Myocyte (in vitro differentiated cells): ENCODE results near the gene THNSL1. TPM values are rescaled to one million over a fixed set of nuclear protein-coding genes. Genes with fewer than 3 reads are reported as not detected.
"Not testable (repeated sequence)": the region's sequence is repeated elsewhere in the genome, so short reads cannot be mapped to it uniquely, and the experiment has no call there.

Experiments used
- DNase-seq: peaks from one replicate; pipeline ENCODE4 v3.0.0-alpha.2; 2012; ENCODE audit warnings: low read depth
- polyA plus RNA-seq: library from polyadenylated mRNA; unstranded; fragments of >200 nt; gene quantifications from one replicate; pipeline ENCODE4 v1.2.1, GENCODE V29; 2012; ENCODE audit warnings: missing spikeins
- total RNA-seq: library from RNA; depleted of rRNA; stranded (reverse); fragments of >200 nt; gene quantifications from 2 replicates; pipeline ENCODE4 v1.2.3, GENCODE V29; 2014

Gene THNSL1, protein sequence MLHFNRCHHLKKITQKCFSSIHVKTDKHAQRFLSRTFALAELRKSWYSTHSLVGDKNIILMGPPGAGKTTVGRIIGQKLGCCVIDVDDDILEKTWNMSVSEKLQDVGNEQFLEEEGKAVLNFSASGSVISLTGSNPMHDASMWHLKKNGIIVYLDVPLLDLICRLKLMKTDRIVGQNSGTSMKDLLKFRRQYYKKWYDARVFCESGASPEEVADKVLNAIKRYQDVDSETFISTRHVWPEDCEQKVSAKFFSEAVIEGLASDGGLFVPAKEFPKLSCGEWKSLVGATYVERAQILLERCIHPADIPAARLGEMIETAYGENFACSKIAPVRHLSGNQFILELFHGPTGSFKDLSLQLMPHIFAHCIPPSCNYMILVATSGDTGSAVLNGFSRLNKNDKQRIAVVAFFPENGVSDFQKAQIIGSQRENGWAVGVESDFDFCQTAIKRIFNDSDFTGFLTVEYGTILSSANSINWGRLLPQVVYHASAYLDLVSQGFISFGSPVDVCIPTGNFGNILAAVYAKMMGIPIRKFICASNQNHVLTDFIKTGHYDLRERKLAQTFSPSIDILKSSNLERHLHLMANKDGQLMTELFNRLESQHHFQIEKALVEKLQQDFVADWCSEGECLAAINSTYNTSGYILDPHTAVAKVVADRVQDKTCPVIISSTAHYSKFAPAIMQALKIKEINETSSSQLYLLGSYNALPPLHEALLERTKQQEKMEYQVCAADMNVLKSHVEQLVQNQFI
- total RNA-seq, result 5.4 TPM in 2 replicates
- polyA plus RNA-seq, result 3.1 TPM

DNA sequence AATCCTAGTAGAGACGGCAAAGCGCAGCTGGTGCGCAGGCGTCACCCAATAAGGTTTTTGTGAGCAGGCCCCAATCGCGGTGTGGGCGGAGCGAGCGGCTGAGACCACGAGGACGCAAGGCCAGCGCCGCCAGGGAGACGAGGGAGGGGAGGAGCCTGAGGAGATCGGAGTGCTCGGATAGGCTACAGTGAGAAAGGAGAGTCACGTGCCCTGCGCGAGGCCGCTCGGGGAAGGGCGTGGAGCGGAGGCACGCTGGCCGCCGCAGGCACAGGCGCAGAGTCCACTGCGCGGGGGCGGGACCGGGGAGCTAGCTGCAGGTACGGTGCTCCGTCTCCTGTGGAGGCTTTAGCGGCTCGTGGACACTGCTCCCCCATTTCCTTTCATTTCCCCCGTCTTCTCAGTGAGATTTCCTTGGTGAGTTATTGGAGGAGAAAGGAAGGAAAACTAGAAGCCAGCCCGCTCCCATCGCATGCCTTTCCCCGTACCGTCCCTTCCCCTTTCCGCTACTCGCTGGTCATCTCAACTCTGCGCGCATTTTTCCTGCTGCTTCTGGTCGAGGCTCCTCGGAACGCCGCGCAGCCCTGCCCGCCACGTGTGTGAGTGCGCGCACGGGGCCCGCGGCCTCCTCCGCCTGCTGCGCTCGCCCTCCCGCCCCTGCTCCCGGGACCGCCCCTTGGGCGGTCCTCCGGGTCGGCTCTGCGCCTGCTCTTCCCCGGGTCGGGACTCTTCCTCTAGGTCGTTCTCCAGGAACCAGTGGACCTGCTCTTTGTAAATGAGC is at the start of gene THNSL1:
TSS of gene THNSL1 (plus strand) at position 237 of the 778 bp plus-strand sequence. CDS start 6,612 bp downstream, outside the sequence.
- DNase-seq, result peak; percentile 100

DNA sequence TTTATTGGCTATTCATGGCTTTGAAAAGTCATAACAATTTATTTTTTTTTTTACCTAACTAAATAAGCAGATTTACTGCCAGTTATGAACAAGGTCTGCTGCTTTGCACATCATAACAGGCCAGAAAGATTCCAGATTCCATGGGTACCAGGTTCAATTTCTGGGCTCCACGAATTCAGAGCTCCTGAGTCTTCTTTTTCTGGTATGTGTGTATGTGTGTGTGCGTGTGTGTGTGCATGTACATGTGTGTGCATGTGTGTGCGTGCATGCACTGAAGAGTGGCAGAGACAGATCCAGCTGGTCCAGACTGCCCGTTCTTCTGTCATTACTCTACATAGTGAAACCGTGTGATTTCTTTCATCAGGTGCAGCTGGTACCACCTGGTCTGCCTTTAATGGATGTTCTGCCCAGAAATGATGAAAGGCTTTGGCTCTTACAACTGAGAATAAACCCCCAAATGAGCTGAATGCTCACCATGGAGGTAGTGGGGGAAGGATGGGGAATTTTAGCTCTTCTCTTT is 49.4 kb upstream of the THNSL1 start:
- DNase-seq, result no peak

DNA sequence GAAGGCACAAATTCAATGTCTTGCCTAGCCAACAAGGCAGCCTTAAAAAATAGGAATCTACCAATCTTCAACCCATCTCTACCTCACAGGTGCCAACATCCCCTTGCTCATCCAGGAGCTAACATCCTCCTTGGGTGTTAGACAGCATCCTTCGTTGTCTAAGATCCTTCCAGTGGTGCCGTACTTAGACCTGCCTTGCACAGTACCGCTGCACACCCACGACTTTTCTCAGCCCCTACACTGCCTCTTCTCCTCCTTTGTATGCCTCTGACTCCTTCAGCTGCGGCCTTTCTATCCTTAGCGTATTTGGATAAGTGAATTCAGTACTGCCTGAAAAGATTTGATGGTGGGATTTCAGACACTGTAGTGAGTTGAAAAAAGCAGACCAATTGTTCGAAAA is 48.1 kb upstream of the THNSL1 start:
- no peak for DNase-seq

DNA sequence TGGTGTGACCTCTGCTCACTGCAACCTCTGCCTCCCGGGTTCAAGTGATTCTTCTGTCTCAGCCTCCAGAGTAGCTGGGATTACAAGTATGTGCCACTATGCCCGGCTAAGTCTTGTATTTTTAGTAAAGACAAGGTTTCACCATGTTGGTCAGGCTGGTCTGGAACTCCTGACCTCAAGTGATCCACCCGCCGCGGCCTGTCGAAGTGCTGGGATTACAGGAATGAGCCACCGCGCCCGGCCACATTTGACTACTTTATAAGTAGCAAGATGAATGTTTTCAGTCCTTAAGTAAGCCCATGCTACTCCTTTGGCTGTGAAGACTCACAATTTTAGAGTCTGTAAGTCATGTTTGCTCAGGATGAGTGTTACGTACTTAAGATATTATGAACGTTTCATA is 47.5 kb upstream of the THNSL1 start:
- DNase-seq, result not testable (repeated sequence)

DNA sequence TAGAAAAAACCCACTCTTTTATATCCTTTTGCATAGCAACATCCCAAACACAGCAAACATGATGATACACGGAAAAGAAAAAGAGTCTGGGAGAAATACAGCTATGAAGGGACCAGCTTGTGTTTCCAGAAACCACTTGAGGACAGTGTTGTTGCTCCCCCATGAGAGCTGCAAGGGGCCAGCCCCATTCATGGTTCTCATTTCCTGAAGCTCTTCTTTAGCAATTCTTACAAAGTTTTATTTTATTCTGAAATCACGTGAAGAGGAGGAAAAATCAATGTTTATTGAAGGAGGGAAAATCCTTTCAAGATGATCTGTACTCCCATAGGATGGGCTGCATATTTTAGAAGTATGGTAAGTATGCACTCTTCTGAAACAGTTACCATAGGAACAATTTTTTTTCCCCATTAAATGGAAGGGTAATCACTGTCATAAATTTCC is 46.6 kb upstream of the THNSL1 start:
- no peak for DNase-seq

DNA sequence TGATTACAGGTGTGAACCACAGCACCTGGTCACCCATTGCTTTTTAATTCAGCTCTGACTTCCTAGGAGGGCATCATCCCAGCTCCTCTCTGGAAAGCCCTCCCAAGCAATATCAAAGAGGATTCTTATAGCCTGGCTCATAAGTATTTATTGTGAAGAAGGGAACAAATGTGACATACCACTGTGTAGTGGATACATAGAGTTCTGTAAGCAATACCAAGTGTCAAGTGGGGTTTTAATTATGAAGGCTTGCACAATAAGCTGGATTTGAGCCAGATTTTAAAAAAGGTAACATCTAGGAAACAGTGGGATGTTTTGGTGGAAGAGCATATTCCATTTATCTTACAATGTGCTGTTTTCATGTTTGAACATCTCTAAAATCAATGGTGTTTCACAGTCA is 45.0 kb upstream of the THNSL1 start:
- no peak for DNase-seq

DNA sequence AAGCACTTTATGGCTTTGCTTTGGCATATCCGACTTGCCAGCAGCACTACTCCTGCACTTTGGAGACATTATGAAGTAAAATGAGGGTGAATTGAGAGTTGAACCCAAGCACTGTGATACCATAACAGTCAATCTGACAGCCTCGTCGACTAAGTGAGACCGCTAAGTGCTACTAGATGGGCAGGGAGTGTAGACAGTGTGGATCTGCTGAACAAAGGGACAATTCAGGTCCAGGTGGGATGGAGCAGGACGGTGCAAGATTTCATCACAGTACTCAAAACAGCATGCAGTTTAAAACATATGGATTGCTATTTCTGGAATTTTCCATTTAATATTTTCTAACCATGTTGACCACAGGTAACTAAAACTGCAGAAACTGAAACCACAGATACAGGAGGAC is 43.2 kb upstream of the THNSL1 start:
- DNase-seq, result no peak

DNA sequence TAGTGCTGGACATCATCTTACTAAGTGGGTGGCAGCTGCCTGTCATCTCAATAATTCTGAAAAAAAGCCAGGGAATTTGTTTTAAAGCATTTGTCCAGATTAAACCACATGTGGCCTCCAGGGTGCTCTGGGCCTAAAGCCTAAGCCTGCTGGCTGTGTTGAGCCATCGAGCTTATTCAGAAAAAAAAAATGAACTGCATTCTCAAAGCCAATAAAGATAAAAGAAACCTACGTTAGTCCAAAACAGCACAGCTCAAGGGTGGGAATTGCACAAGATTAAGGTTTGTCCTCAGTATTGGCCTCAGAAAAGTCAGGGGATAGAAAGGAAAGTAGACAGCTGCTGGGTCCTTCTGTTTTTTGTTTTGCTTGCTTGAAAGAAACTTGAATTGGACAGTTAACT is 41.4 kb upstream of the THNSL1 start:
- peak; percentile 67 for DNase-seq

DNA sequence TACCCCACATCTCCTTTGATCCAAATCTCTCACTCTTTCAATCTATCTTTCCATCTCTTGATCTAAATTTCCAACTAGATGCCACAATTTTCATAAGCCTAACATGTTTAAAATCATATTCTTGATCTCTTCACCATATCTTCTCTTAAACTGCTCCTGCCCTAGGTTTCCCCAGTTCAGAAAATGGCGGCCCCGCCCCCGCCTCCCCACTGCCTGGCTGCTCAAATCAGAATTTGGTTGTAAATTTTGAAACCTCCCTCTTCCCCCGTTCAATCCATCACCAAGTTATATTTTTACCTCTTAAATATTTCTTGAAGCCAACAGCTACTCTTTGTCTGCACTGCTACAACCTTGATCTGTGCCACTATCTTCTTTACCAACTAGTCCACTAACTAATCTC is 36.7 kb upstream of the THNSL1 start:
- DNase-seq, result no peak

DNA sequence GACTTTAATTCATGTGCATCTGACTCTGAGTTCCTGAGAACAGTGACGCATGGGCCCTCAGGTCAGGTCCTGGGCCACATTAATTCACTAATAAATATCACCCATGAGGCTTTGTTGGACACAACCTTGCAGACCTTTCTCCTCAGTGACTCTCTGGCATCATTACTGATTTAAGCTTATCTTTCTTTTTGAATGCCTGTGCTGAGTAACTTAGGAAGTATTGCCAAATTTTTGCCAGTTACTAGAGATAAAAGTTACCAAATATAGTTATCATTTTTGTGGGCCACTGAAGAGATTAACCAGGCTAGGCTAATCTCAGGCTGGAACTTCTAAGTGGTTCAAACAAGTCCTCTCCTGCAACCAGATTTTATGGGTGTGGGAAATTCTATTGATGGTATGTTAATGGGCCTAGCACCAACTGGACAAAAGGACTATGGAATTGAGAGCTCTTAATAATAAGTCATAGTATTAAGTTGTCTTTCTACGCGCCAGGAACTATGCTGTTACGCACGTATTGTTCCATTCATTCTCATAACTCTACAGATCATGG is 35.2 kb upstream of the THNSL1 start:
- no peak for DNase-seq

DNA sequence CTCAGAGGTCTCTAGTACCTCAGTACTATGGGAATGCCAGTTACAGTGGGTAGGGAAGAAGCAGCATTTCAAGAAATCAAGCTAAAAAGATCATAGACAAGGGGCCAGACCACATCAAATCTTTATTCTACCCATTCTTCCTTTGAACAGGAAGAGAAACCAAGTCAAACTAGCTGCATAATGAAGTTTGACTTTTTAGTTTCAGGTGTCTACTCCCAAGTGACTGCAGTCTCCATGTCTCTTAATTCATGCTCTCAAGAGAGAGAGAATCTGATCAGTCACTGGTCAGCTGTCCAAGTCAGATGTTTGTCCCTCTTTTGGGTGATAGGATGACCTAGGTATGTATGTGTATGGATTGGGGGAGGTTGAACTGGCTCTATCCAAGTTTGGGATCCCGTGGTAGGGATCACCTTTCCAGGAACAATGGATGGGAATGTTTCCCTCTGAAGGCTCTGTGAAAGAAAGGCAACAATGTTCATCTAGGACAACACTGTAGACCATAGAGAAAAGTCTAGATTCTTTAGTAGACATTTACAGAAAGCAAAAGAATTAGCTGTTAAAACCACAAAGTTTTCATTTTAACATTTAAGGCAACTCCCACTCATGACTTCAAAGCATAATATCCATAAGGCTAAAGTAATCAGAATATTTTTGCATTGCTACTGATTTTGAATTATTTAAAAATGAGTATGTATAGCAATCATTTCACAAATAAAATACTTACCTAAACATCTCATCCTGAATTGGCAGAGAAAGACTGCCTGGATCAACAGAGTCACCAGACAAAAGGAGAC is 33.9 kb upstream of the THNSL1 start:
- DNase-seq, result no peak

DNA sequence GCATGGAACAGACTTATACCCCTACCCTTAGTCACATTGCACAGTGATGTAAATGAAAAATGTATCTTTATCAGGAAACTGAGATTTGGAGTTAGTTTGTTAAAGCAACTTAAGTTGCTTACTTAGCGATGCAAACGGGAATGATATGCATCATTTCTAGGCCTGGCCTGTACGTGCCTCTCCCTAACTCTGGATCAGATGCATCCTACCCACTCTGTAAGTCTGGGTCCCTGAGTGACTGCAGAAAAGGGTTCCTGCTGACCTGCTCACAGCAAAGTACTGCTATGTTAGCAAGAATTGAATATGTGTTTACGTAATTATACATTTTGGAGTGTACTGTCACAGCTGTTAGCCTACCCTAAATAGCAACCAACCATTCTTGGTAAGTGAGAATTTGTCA is 33.3 kb upstream of the THNSL1 start:
- no peak for DNase-seq

DNA sequence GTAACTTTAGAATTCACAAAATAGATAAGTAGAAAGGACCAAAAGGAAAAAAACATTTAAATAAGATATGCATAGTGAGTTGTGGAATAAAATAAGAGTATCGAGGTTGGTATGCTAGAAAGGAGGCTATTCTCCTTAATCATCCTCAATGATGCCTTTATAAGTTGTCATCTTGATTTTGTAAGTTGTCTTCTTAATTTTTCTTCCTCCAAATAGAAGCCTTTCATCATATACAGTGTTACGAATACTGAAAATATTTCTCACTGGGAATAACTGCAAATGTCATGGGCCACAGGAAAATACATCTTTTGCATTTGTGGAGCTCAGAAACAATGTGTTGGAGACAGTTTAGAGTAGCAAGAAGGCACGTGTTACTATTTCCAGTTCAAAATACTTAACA is 32.5 kb upstream of the THNSL1 start:
- DNase-seq, result no peak

DNA sequence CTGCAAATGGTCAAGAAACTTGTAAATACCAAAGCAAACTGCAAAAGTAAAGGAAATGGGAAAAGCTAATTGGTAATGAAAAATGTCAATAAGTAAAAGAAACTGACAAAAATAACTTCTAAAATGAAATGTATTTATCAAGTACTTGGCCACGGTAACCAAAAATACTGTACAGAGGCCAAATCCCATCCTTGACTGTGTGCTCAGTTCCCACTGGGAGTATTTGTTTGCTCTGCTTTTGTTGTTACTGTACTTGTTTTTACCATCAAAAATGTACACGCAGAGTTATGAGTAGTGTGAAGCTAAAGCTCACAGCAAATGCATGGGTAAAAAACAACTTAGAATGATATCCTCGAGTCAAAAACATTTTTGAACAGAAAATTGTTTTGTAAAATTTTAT is 31.5 kb upstream of the THNSL1 start:
- no peak for DNase-seq

DNA sequence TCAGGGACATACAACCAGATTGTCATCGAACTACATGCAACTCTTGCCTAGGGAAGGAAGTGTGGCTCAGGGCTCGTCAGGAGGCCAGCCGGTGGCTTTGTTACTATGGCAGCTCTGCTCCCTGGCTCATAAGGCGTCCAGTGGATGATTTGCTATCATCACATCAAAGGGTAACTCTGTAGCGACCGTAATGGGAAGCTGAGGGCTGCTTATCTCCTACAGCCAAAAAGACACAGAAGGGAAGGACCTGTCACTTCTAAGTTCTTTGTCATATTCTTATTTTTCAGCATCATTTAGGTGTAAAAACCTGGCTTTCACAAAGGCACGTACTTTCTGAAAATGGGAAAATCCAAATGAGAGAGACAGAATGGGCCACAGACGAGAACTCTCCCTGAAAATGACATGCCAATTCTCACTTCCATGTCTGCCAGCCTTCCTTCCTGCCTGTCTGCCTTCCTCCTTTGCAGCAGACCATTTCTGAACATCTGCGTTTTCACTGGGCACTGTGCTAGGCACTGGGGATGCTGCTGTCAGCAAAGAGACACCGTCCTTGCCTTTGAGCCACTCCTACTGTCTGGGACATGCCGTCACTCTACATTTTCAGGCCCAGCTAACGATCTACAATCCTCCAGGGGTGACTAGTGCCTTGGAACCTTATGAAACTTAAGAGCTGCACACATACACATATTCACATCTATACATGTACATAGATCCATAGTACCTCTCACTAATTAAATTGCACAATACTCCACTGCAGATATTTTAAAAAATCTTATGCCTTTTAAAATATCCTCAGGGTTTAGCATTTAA is 27.4 kb upstream of the THNSL1 start:
- no peak for DNase-seq

DNA sequence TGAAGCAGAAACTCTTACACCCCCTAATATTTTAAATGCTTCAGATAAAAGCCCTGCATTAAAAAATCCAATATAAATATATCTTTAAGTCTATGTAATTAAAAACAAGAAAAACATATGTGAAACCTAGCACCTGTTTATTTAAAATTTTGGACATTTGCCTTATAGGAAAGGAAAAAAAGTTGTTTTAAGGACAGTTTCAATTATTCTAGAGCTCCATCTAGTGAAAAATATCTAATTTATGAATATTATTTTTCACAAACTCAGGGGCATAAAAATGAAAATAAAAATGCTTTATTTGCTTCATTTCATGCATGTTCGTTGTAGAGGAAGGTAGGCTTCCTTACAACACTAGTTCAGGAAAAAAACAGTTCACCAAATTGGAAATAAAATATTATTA is 26.5 kb upstream of the THNSL1 start:
- peak; percentile 13 for DNase-seq

DNA sequence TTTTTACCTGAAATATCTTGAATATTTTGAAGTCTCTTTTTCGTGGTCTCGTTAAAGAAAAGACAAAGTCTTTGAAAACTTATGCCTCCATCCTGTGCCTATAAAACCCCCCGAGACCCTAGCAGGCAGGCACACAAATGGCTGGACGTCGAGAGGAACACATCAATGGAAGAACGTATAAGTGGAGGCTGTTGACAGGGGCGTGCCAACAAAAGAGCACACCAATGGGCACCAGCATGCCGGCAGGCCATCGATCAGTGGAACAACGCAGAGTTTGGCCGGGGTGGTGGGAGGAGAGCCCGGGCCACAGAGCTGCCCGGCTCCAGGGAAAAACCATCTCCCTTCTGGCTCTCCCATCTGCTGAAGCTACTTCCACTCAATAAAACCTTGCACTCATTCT is 25.1 kb upstream of the THNSL1 start:
- DNase-seq, result no peak

DNA sequence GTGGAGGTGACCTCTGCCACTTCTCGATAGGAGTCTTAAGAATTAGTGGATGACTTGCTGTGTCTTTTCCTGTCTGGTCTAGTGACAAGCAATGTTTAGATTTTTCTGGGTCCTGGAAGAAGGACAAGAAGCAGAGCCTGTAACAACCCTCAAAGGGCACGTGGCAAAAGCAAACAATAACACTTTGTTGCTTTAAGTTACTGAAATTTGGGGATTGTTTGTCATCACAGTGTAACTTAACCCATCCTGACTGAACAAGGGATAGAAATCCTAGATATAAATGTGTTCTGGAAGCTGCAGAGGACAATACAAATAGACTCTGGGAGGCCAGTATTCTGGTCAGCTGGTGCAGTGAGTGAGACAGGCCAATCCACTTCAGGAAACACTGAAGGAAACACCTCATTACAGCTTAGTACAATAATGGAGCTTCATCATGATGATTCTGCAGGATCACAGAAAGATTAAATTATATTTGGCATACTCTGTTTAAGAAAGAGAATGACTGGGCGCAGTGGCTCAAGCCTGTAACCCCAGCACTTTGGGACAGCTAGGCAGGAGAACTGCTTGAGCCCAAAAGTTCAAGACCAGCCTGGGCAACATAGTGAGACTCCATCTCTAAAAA is 23.8 kb upstream of the THNSL1 start:
- no peak for DNase-seq
